Liver (tissue), 9 donors: ENCODE data around the gene PCNX3. TPM values are rescaled to one million over a fixed set of nuclear protein-coding genes. Genes with fewer than 3 reads are reported as not detected.

Experiments used
- DNase-seq: peaks from one replicate; pipeline ENCODE4 v3.0.0-alpha.2; 2017; ENCODE audit warnings: low spot score
- H3K27ac ChIP-seq, 2 donors: one replicate each; pipeline ENCODE4 v1.7.0; 2013; ENCODE audit warnings: inconsistent platforms in 2 of 2, low read length in 2 of 2, control low read depth in 1 of 2, low read depth in 1 of 2, mild to moderate bottlenecking in 1 of 2
- H3K27me3 ChIP-seq, 4 donors: one replicate each; pipeline versions ENCODE4 v1.6.1 to v1.7.0; 2013; ENCODE audit warnings: low read length in 3 of 4, inconsistent platforms in 1 of 4, mild to moderate bottlenecking in 1 of 4, moderate library complexity in 1 of 4; ENCODE audit not compliant: control insufficient read depth in 4 of 4, insufficient read depth in 4 of 4
- H3K36me3 ChIP-seq, 4 donors: one replicate each; pipeline versions ENCODE4 v1.6.1 to v1.7.0; 2013; ENCODE audit warnings: low read length in 3 of 4, mild to moderate bottlenecking in 3 of 4, low read depth in 1 of 4, moderate library complexity in 1 of 4; ENCODE audit not compliant: control insufficient read depth in 4 of 4, insufficient read depth in 3 of 4
- H3K4me1 ChIP-seq, 4 donors: one replicate each; pipeline versions ENCODE4 v1.6.1 to v1.7.0; 2013; ENCODE audit warnings: low read length in 3 of 4, mild to moderate bottlenecking in 3 of 4, moderate library complexity in 1 of 4; ENCODE audit not compliant: control insufficient read depth in 4 of 4, insufficient read depth in 4 of 4
- H3K4me3 ChIP-seq, 3 donors: one replicate each; pipeline versions ENCODE4 v1.6.1 to v1.7.0; 2013; ENCODE audit warnings: low read length in 3 of 3, control low read depth in 1 of 3, low read depth in 1 of 3, mild to moderate bottlenecking in 1 of 3
- H3K9ac ChIP-seq, 2 donors: one replicate each; pipeline ENCODE4 v1.7.0; 2013; ENCODE audit warnings: low read length in 2 of 2, mild to moderate bottlenecking in 2 of 2, moderate library complexity in 2 of 2, control low read depth in 1 of 2, low read depth in 1 of 2
- H3K9me3 ChIP-seq, 4 donors: one replicate each; pipeline versions ENCODE4 v1.6.1 to v1.7.0; 2013; ENCODE audit warnings: low read length in 3 of 4; ENCODE audit not compliant: control insufficient read depth in 4 of 4
- EGR1 ChIP-seq, 2 donors: IDR thresholded peaks; 2 replicates each; pipeline ENCODE4 v1.6.1; 2016 to 2018; ENCODE audit warnings: antibody characterized with exemption in 2 of 2, low read depth in 2 of 2
- FOXA1 ChIP-seq: IDR thresholded peaks from 2 replicates; pipeline ENCODE4 v1.6.1; 2016; ENCODE audit warnings: antibody characterized with exemption
- FOXA2 ChIP-seq: IDR thresholded peaks from 2 replicates; pipeline ENCODE4 v1.6.1; 2016; ENCODE audit warnings: antibody characterized with exemption
- GABPA ChIP-seq, 2 donors: IDR thresholded peaks in 1 of 2; conservative IDR thresholded peaks in 1 of 2; 2 replicates each; pipeline ENCODE4 v1.6.1; 2016; ENCODE audit warnings: antibody characterized with exemption in 2 of 2, mild to moderate bottlenecking in 1 of 2, moderate library complexity in 1 of 2
- HNF4A ChIP-seq, 2 donors: conservative IDR thresholded peaks; 2 replicates each; pipeline ENCODE4 v1.6.1; 2016; ENCODE audit warnings: antibody characterized with exemption in 2 of 2, mild to moderate bottlenecking in 2 of 2
- HNF4G ChIP-seq: IDR thresholded peaks from 2 replicates; pipeline ENCODE4 v1.6.1; 2016; ENCODE audit warnings: antibody characterized with exemption
- JUND ChIP-seq, 2 donors: IDR thresholded peaks; 2 replicates each; pipeline ENCODE4 v1.6.1; 2016; ENCODE audit warnings: antibody characterized with exemption in 2 of 2
- NR2F2 ChIP-seq: IDR thresholded peaks from 2 replicates; pipeline ENCODE4 v1.6.1; 2016; ENCODE audit warnings: antibody characterized with exemption
- REST ChIP-seq: IDR thresholded peaks from 2 replicates; pipeline ENCODE4 v1.6.1; 2016; ENCODE audit warnings: antibody characterized with exemption, mild to moderate bottlenecking
- RXRA ChIP-seq, 2 donors: IDR thresholded peaks; 2 replicates each; pipeline ENCODE4 v1.6.1; 2017 to 2018; ENCODE audit warnings: antibody characterized with exemption in 2 of 2, mild to moderate bottlenecking in 1 of 2
- SP1 ChIP-seq: IDR thresholded peaks from 2 replicates; pipeline ENCODE4 v1.6.1; 2018; ENCODE audit warnings: antibody characterized with exemption, mild to moderate bottlenecking
- TAF1 ChIP-seq: conservative IDR thresholded peaks from 2 replicates; pipeline ENCODE4 v1.6.1; 2016; ENCODE audit warnings: antibody characterized with exemption, mild to moderate bottlenecking
- YY1 ChIP-seq: IDR thresholded peaks from 2 replicates; pipeline ENCODE4 v1.6.1; 2016; ENCODE audit warnings: antibody characterized with exemption, mild to moderate bottlenecking
- WGBS: extraction: QIAGEN DNeasy Blood & Tissue Kit; methylation state at CpG from one replicate; pipeline ENCODE4 v1.1.7; 2013; 5-methylcytosine and 5-hydroxymethylcytosine counted together
- polyA plus RNA-seq, 2 donors: library from polyadenylated mRNA; stranded (reverse) in 1 of 2; unstranded in 1 of 2; fragments of 200-250 nt in 1 of 2; fragments of >200 nt in 1 of 2; fragmentation: Nextera tagmentation in 1 of 2; extraction: Ambion mirVana in 1 of 2; gene quantifications; one replicate each; pipeline versions ENCODE4 v1.2.1 to v1.2.3, GENCODE V29; 2013 to 2015
- total RNA-seq, 2 donors: library from RNA; depleted of rRNA; stranded (reverse); fragments of >200 nt; gene quantifications; one replicate each; pipeline ENCODE4 v1.2.3, GENCODE V29; 2014
- donor health status: healthy.
- donor health status: healthy.
- donor health status: healthy.
- donor health status: healthy.
- donor health status: healthy.

Gene PCNX3
- total and polyA plus RNA-seq, 4 donors: 4.7 to 13.4 (median 12.1) TPM

GRCh38 chr11:65627202-65627601 lies 11.6 kb downstream of the PCNX3 start (continued):
- TF ChIP-seq RXRA (IDR thresholded peaks at IDR 0.05) (no peak), FOXA2 (no peak), GABPA (IDR thresholded peaks at IDR 0.05 in 1 of 2, conservative IDR thresholded peaks at IDR 0.05 in 1 of 2) (no peak), TAF1 (no peak), HNF4G (no peak), EGR1 (IDR thresholded peaks at IDR 0.05; ENCODE audit: low read depth in 2 of 2) (no peak), YY1 (no peak), REST (no peak), NR2F2 (no peak), JUND (IDR thresholded peaks at IDR 0.05) (no peak)

- no peak for DNase-seq
- 98% methylated on average over 14 of the region's 14 CpGs for WGBS
- peaks cover 0 to 16% (median 9%) of the 10 kb centered on the region in 4 donors for H3K4me1 ChIP-seq
- no peak overlapping the region for H3K9ac ChIP-seq
- TF ChIP-seq SP1 (no peak), HNF4G (no peak), GABPA (IDR thresholded peaks at IDR 0.05 in 1 of 2, conservative IDR thresholded peaks at IDR 0.05 in 1 of 2) (no peak), HNF4A (conservative IDR thresholded peaks at IDR 0.05) (no peak), RXRA (IDR thresholded peaks at IDR 0.05) (no peak), YY1 (no peak), JUND (IDR thresholded peaks at IDR 0.05) (no peak), REST (no peak)
- H3K9me3 ChIP-seq: no peaks in the 10 kb centered on the region
- no peak overlapping the region for H3K4me3 ChIP-seq
- H3K36me3 ChIP-seq: peaks cover 17 to 70% (median 21%) of the 10 kb centered on the region in 4 donors
- H3K27ac ChIP-seq: no peak overlapping the region
- no peaks in the 10 kb centered on the region for H3K27me3 ChIP-seq
Observed at GRCh38 chr11:65629579-65629978, 14.0 kb downstream of the PCNX3 start.

GRCh38 chr11:65630215-65630614 lies 14.6 kb downstream of the PCNX3 start:
- WGBS: 92% methylated on average over 11 of the region's 11 CpGs

More at GRCh38 chr11:65630215-65630614, 14.6 kb downstream of the PCNX3 start:
- no peak for DNase-seq
- H3K27me3 ChIP-seq: no peaks in the 10 kb centered on the region
- peaks cover 17 to 70% (median 20%) of the 10 kb centered on the region in 4 donors for H3K36me3 ChIP-seq
- no peak overlapping the region for H3K4me3 ChIP-seq
- H3K27ac ChIP-seq: no peak overlapping the region
- no peaks in the 10 kb centered on the region for H3K9me3 ChIP-seq
- TF ChIP-seq HNF4A (conservative IDR thresholded peaks at IDR 0.05) (no peak), FOXA2 (no peak), SP1 (no peak), GABPA (IDR thresholded peaks at IDR 0.05 in 1 of 2, conservative IDR thresholded peaks at IDR 0.05 in 1 of 2) (no peak), EGR1 (IDR thresholded peaks at IDR 0.05; ENCODE audit: low read depth in 2 of 2) (no peak), FOXA1 (no peak), JUND (IDR thresholded peaks at IDR 0.05) (no peak), RXRA (IDR thresholded peaks at IDR 0.05) (no peak)
- no peak overlapping the region for H3K9ac ChIP-seq
- H3K4me1 ChIP-seq: peaks cover 0 to 16% (median 9%) of the 10 kb centered on the region in 4 donors
